GM19240 (cell line): ENCODE measurements around the gene TGM4.

ENCODE experiments used
- DNase-seq: peaks from one replicate; pipeline ENCODE4 v3.0.0; 2011; ENCODE audit warnings: low spot score; ENCODE audit not compliant: insufficient read length

The TGM4 gene

GRCh38 chr3:44880284-44880683, 5.9 kb downstream of the TGM4 start:
- no peak for DNase-seq

DNA sequence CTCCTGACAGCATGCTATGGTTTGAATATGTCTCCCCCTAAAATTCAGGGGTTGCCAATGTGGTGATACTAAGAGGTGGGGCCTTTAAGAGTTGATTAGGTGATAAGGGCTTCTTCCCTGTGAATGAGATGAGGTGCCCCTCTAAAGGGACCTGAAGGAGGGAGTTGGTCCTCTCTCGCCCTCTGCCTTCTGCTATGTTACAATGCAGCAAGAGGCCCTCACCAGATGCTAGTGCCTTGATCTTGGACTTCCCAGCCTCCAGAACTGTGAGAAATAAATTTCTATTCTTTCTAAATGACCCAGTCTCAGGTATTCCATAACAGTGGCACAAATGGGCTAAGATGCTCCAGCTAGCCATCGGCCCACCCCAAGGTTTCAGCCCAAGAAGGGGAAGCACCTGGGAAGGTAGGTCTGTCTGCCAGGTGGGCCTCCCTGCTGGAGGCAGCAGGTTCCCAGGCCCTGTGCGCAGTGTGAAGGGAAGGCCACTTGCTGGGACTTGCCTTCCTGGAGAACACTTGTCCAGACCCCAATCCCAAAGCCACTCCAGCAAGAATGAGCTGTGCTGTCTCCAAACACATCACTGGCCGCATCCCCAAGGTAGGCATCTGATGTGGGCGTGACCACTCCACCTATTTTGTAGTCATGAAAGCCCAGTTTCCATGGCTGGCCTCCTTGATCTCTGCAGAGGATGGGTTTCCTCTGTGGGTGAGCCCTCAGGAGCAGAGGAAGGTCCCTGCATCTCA, 9.0 kb downstream of the TGM4 start:
- DNase-seq = no peak

- no peak for DNase-seq
Measured at GRCh38 chr3:44883999-44884431, 9.6 kb downstream of the TGM4 start.

DNA sequence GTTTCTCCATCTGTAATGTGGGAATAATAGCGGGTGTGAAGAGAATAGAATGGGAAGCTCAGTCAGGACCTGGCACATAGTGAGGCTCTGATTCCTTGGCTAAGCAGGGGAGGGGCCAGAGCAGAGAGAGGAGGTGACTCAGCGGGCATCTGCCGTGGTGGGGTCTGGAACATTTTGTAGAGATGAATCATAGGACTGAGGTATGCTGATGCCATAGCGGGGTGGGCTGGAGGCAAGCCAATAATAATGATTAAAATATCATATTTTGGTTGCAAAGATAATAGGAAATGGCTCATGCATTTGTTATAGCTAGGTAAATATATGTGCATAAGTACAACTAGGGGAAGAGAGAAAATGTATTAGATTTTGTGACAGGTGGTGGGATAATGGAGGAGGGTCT, 11.2 kb downstream of the TGM4 start:
- no peak for DNase-seq

DNA sequence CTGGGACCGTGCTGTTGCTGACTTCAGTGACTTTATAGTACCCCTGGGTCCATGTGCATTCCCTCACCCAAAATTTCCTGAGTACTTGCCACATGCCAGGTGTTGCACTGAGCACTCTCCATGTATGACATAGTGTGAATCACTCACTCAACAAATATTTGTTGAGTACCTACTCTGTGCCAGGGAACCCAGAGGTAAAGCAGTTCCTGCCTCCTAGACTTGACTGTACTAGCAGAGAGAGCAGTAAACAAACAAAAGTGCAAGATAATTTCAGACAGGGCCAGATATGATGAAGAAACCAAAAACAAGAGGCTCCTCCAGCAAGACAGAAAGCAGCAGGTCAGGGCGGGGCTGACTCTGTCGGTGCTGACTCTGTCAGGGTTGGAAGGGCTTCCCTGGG, 12.2 kb downstream of the TGM4 start:
- no peak for DNase-seq

GRCh38 chr3:44887101-44887500, 12.7 kb downstream of the TGM4 start:
- DNase-seq = no peak

- no peak for DNase-seq
Measured at GRCh38 chr3:44890258-44890657, 15.8 kb downstream of the TGM4 start.

- no peak for DNase-seq
Measured at GRCh38 chr3:44890852-44891251, 16.4 kb downstream of the TGM4 start.

- DNase-seq = no peak
Measured at GRCh38 chr3:44892689-44893088, 18.3 kb downstream of the TGM4 start.

GRCh38 chr3:44893097-44893496, 18.7 kb downstream of the TGM4 start:
- DNase-seq = no peak

DNA sequence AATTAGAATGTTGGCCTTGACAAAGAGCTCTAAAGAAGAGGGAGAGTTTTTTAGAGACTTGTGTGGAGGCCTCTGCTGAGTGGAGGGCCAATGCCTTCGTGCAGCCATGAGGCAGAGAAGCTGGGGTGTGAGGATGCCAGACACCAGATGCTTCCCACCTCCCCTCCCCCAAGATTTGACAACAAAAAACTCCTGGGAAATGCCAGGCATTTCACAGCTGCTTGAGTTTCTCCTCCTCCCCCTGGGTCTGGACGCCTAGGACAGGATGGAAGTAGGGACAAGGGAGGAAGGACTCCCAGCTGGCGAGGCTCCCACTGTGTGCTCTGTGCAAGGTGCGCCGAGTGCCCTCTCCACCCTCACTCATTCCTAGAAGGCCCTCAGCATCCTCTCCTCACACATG, 20.1 kb downstream of the TGM4 start:
- DNase-seq = no peak

DNA sequence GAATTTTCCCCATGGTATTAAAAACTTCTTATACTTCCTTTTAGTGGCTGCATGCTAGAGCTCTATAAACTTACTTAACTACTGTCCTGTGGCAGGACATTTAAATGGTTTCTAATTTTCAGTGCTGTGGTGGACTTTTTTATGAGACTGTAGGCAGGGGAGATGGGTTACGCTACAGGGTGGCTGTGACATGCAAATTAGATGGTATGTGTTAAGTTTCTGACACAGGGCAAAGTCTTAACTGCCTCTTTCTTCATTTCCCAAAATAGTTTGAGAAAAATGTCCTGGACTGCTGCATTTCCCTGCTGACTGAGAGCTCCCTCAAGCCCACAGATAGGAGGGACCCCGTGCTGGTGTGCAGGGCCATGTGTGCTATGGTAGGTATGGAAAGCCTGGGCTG, 22.0 kb downstream of the TGM4 start:
- no peak for DNase-seq

DNA sequence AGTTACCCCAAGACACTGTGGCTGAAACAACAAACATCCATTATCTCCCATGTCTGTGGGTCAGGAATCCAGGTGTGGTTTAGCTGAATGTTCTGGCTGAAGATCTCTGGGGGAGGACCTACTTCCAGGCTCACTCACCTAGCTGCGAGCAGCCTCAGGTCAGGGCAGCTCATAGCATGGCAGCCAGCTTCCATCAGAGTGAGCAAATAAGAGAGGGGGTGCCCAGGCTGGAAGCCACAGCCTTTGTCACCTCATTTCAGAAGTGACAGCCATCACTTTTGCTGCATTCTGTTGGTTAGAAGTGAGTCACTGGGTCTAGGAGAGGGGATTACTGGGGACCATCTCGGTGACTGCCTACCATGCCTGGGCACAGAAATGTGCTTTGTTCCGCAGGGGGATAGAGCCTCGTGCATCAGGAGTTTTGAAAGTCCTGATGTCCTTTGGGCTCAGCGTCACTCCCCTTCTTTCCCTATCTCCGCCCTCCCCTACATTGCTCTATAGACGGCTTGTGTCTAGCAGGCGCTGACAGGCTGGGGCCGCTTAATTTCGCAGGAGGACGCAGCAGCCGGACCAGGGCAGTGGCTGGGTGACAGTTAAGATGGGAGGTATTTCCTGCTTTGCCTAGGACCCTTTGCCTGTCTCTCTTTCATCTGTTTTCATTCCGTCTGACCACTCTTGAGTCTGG, 25.4 kb downstream of the TGM4 start:
- no peak for DNase-seq

DNA sequence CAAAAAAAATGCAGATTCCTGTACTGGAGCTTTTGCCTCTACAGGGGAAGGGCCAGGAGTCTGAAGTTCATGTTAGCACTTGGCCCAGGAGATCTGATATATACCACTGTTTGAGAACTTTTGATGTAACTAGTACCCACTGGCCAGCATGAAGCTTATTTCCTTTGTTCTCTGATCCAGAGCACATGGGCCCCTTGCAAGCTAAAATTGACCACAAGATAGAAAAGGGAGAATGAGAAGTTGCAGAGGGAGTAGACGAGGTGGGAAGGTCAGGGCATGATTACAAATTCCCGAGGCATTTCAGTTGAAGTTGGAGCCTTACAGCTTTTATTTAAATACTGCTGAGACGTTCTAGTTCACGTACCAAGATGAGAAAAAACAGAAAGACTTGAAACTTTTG, 28.2 kb downstream of the TGM4 start:
- DNase-seq = no peak

DNA sequence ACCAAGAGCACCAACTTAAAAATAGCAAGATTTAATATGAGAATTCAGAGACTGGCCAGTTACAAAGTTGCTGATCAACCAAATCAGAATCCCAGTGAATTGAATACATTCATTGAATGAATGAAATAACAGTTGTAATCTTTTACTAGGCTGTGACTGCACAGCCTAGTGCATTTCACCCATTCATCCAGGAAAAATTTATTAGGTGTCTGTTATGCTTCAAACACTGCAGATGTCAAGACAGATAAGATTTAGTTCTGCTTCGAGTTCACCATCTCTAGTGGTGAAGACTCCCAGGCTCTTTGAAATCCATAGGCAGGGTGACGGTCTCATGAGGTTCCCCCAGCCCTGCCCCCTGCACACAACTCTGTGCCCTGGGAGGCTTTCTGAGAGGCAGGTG, 28.9 kb downstream of the TGM4 start:
- DNase-seq = no peak

- DNase-seq = no peak
Measured at GRCh38 chr3:44903751-44904150, 29.3 kb downstream of the TGM4 start.

DNA sequence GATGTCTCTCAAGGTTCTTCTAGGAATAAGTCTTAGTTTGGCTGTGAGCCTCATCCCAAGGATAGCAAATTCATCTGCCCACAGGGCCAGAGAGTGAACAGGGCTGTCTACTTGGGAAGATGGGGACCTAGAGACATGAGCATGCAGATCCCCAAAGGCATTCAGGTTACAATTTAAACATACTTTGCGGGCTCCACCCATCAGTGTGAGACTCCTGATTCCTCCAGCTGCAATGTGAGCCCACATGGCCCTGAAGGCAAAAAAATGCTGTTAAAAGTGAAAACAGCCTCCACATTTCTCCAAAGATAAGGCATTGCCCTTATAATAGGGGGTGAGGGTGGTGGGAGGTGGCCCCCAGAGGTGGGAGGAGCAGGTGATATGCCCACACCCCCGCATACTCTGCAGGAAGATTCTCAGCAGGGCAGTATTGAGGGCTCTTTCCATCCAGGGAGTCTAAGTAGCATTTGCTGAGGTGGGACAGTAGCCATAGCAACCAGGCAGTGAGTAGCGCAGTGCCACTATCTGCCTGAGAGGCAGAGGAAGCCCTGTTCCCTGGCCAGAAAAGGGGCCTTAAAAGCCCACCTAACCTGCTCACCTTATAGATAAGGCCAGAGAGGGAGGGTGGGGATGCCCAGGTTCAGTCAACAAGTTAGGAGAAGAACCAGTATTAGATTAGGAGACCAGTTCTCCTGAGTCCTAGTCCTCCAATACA, 31.2 kb downstream of the TGM4 start:
- no peak for DNase-seq

GRCh38 chr3:44906997-44907396, 32.6 kb downstream of the TGM4 start:
- no peak for DNase-seq

- DNase-seq = no peak
Measured at GRCh38 chr3:44907612-44908011, 33.2 kb downstream of the TGM4 start.

DNA sequence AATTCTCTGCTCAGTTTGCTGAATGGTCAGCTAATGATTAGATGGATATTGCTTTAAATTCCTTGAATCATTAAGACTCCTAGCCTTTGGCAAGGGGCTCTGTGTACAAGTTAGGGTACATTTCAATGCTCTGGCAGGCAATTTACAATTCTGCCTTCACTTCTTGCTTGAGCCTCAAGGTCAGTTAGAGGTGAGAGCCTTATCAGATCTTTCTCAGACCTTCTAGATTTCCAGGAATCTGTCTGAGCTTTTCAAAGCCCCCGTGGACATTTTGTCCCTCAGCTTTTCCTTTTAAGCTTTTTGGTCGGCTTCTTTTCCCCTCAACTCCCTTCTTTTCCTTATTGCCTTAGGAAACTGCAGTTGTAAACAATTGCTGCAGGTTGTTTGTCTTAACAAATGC, 34.7 kb downstream of the TGM4 start:
- no peak for DNase-seq

DNA sequence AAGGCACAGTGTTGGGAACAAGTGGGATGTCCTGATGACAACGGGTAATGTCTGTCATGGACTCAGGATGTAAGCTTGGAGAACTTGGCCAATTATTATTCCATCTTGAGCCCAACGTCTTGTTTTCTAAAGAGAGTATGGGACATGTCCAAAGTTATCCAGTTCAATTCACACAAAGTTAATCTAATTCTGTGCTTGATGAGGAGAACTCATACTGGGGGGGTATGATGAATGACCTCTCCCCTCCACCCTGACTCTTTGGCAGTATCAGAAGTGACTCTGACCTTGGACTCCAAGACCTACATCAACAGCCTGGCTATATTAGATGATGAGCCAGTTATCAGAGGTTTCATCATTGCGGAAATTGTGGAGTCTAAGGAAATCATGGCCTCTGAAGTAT, 36.3 kb downstream of the TGM4 start:
- DNase-seq = no peak

- DNase-seq = peak; percentile 79
Measured at GRCh38 chr3:44913868-44914468, 39.6 kb downstream of the TGM4 start.
